Endometrial microvascular endothelial cells (primary cell): ENCODE measurements around the gene BRAT1. TPM values are rescaled to one million over a fixed set of nuclear protein-coding genes. Genes with fewer than 3 reads are reported as not detected.

Experiments used
- in situ Hi-C: cut with HindIII; loops from 2 replicates; pipeline ENCODE4 v1.10.0; 2017; ENCODE audit warnings: low sequenced_read_pairs, low pct_unique_long_range_greater_than_20kb; ENCODE audit errors: inconsistent ontology term
- total RNA-seq: library from RNA; depleted of rRNA; stranded (reverse); fragments of >200 nt; gene quantifications from one replicate; pipeline ENCODE4 v1.2.3, GENCODE V29; 2015; ENCODE audit errors: inconsistent ontology term

BRAT1 gene
- total RNA-seq, 1 donor from 2014 or later, result 48.5 TPM

- in situ Hi-C loops, result no loop called here
Observed at GRCh38 chr7:2517026-2517425, 38.3 kb downstream of the BRAT1 start.

DNA sequence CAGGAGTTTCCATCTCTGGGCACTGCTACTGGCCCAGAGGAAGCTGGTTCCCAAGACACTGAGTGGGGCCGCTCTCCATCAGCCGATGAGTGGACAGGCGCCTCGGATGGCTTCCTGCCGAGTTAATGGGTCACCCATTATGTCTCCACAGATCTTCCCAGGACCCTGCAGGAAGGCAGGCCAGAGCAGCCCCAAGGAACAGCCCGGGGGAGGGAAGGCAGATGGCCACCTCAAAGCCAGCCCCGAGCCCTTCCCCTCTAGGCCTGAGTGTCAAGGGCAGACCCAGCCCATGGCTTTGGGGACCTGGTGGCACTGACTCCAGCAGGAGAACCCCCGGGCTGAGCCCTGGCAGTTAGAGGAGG lies 39.1 kb downstream of the BRAT1 start:
- in situ Hi-C loops, result no loop called here

DNA sequence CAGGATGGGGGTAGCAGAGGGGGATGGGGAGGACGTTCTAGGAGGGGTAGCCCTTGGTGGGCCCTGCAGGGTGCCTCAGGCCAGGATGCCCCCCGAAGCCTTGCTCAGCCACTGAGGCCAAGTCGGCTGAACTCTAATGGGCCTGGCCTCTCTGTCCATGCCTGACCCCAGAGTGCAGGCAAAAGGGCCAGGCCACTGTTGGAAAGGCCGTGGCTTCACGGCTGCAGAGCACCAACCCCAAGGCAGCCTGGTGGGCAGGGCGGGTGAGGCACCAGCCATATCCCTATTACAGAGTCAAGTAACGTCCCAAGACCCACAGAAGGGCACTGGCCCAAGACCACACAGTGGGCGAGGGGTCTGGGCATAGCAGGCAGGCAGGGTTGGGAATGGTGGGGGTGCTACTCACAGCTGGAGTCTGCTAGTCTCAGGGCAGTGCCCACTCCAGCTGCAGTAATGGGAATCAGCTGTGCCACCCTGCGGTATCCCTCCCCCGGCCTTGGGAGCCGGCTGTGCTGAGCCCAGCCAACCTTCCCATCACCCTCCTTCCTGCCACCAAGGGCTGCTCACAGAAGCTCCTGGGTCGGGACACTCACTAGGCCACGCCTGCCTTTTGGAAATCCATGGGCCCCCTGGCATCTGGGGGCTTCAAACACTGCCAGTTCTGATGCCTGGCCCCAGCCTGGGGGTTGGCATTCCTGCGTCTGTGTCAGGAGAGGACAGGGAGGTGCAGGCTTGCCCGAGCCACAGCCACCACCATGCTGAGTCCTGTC lies 39.7 kb downstream of the BRAT1 start:
- in situ Hi-C loops, result no loop called here

DNA sequence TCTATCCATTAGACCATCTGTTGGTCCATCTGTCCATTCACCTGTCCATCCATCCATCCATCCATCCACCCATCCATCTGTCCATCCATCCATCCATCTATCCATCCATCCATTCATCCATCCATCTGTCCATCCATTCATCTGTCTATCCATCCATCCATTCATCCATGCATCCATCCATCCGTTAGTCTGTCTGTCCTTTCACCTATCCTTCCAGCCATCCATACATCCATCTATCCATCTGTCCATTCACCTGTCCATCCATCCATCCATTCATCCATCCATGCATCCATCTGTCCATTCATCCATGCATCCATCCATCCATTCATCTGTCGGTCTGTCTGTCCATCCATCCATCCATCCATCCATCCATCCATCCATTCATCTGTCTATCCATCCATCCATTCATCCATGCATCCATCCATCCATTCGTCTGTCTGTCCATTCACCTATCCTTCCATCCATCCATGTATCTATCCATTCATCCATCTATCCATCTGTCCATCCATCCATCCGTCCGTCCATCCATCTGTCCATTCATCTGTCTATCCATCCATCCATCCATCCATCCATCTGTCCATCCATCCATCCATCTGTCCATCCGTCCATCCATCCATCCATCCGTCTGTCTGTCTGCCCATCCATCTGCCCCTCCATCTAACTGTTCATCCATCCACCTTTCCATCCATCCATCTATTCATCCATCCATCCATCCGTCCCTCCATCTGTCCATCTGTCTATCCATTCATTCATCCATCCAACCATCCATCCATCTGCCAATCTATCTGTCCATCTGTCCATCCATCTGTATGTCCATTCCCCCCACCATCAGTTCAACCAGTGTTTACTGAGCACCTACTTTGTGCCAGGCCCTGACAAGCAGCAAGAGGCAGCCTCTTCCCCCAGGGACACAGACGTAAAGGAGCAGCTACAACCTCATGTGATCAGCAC lies 40.6 kb downstream of the BRAT1 start:
- in situ Hi-C loops, result no loop called here

- in situ Hi-C loops, result no loop called here
Observed at GRCh38 chr7:2513702-2514101, 41.6 kb downstream of the BRAT1 start.

- in situ Hi-C loops, result no loop called here
Observed at GRCh38 chr7:2512713-2513112, 42.6 kb downstream of the BRAT1 start.

- in situ Hi-C loops, result no loop called here
Observed at GRCh38 chr7:2512179-2512661, 43.1 kb downstream of the BRAT1 start.

DNA sequence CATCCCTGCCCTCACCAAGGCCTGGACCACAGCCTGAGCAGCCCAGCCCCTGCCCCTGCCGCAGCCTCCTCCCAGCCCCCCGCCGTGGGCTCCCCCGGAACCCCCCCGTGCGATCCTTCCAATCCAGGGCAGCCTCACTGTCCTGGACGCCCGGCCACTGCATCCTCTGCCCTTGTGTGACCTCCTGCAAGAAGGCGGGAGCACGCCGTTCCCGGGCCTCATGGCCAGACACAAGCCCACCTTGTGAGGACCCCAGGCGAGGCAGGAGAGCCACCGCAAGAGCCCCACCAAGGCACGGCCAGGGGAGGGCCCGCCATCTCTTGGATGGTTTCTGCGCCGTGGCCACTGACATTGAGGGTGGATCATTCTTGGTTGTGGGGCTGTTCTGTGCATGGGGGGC lies 43.6 kb downstream of the BRAT1 start:
- in situ Hi-C loops, result no loop called here

GRCh38 chr7:2510909-2511768 lies 44.2 kb downstream of the BRAT1 start:
- in situ Hi-C loops, result no loop called here

DNA sequence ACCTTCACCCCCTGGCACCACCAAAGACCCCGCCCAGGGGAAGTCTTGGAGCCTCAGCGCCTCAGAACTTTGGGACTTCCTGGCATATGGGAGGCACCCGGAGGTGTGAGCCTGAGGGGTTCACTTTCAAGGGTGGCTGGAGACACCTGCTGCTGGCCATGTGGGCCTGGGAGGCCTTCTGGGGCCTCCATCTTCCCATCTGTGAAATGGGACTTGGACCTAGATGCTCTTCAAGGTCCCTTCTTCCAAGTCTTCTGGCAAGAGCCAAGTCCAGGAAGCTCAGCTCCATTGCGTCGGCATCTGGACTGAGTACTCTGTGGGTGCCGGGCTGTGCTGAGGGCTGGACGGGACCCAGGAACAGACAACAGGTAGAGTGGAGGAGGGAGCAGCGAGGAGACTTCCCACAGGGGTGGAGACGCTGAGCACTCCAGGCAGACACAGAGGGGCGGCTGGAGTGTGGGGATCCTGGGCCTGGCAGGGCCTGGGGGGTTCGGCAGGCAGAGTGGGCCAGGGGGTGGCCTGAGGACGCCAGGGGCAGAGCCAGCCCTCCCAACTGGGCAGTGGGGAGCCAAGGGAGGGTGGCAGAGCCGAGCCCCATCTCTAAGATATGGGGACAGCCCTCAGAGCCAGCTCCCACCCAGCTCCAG lies 45.1 kb downstream of the BRAT1 start:
- in situ Hi-C loops, result no loop called here

GRCh38 chr7:2509298-2509906 lies 45.9 kb downstream of the BRAT1 start:
- in situ Hi-C loops, result no loop called here

GRCh38 chr7:2508327-2509215 lies 46.8 kb downstream of the BRAT1 start:
- in situ Hi-C loops, result no loop called here

GRCh38 chr7:2507917-2508306 lies 47.4 kb downstream of the BRAT1 start:
- in situ Hi-C loops, result no loop called here

GRCh38 chr7:2507208-2507916 lies 48.0 kb downstream of the BRAT1 start:
- in situ Hi-C loops, result no loop called here

- in situ Hi-C loops, result no loop called here
Observed at GRCh38 chr7:2505401-2505800, 49.9 kb downstream of the BRAT1 start.

DNA sequence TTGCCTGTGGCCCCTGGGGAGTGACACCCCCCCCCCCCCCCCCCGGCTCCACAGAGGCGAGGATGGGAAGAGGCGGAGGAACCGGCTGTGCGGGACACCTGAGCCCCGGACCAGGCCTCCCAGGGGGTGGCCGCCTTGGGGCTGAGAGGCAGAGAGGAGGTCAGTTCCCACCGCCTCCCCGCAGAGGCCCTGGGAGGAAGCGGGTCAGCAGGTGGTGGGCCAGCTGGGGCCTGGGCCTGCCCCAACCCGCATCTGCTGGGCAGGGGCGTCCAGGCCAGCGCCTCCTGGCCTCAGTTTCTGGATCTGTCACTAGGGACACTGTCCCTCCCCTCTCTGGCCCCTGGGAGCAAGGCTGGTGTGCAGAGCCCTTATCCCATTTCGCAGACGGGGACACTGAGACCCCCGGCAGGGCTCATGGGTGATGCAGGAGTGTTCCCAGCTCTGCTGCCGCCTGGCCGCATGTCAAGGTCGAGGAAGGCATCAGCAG lies 50.4 kb downstream of the BRAT1 start:
- in situ Hi-C loops, result no loop called here
